H1 (cell line): ENCODE results near the gene CORO6. TPM values are rescaled to one million over a fixed set of nuclear protein-coding genes. Genes with fewer than 3 reads are reported as not detected.

Experiments used
- CTCF ChIA-PET: fragments of 300-600 bp; sonication (Branson Sonifier 250); formaldehyde crosslinking; loops from one replicate; lab custom pipeline; 2021; ENCODE audit not compliant: partially characterized antibody; lab: Charles Lee
- POLR2A ChIA-PET: fragments of 300-600 bp; sonication (Branson Sonifier 250); formaldehyde crosslinking; loops from one replicate; lab custom pipeline; 2021; ENCODE audit warnings: inconsistent platforms; ENCODE audit not compliant: partially characterized antibody; lab: Charles Lee
- DNase-seq, 2 experiments: peaks; one replicate each; pipeline versions ENCODE4 v3.0.0 to v3.0.0-alpha.2; 2010 to 2022; ENCODE audit warnings: low spot score in 2 of 2, low read depth in 1 of 2, mixed read lengths in 1 of 2
- FAIRE-seq: peaks from 2 replicates; lab custom pipeline; 2011; peaks lifted over from hg19 to GRCh38; lab: Jason Lieb, UNC
- H2AFZ ChIP-seq: 2 replicates; pipeline ENCODE4 v1.8.1; 2012; ENCODE audit warnings: low read length, inconsistent platforms
- H2AK5ac ChIP-seq: 2 replicates; pipeline ENCODE4 v1.6.1; 2013; ENCODE audit warnings: low read depth, low read length
- H2BK120ac ChIP-seq: replicated peaks from 2 replicates; pipeline ENCODE3; 2013; ENCODE audit warnings: low read depth, low read length, inconsistent platforms
- H2BK12ac ChIP-seq: 2 replicates; pipeline ENCODE4 v1.6.1; 2013; ENCODE audit warnings: low read depth, low read length
- H2BK15ac ChIP-seq: 2 replicates; pipeline ENCODE4 v1.6.1; 2013; ENCODE audit warnings: low read length
- H2BK20ac ChIP-seq: 2 replicates; pipeline ENCODE4 v1.6.1; 2013; ENCODE audit warnings: low read length
- H2BK5ac ChIP-seq: 2 replicates; pipeline ENCODE4 v1.6.1; 2013; ENCODE audit warnings: low read depth, low read length
- H3K14ac ChIP-seq: 2 replicates; pipeline ENCODE4 v1.6.1; 2013; ENCODE audit warnings: inconsistent platforms; ENCODE audit not compliant: insufficient read length
- H3K18ac ChIP-seq: 2 replicates; pipeline ENCODE4 v1.6.1; 2013; ENCODE audit warnings: low read length; ENCODE audit errors: extremely low read depth
- H3K23ac ChIP-seq: 2 replicates; pipeline ENCODE4 v1.6.1; 2013; ENCODE audit warnings: inconsistent platforms; ENCODE audit not compliant: insufficient read length
- H3K23me2 ChIP-seq: 2 replicates; pipeline ENCODE4 v1.6.1; 2013; ENCODE audit warnings: low read depth, low read length
- H3K27ac ChIP-seq: 2 replicates; pipeline ENCODE4 v1.6.1; 2011; ENCODE audit warnings: low read depth, low read length, inconsistent platforms
- H3K27me3 ChIP-seq, 4 experiments: replicated peaks in 1 of 4; 1 replicate in 1 of 4; 2 replicates in 3 of 4; pipeline versions ENCODE4 v1.6.1 to v1.8.1; 2011 to 2013; ENCODE audit warnings: low read length in 3 of 4, mild to moderate bottlenecking in 3 of 4, inconsistent platforms in 2 of 4, mixed read lengths in 2 of 4, moderate library complexity in 1 of 4; ENCODE audit not compliant: control insufficient read depth in 3 of 4, insufficient read depth in 3 of 4; ENCODE audit errors: extremely low read depth in 1 of 4
- H3K36me3 ChIP-seq, 4 experiments: 2 replicates each; pipeline versions ENCODE4 v1.6.1 to v1.8.1; 2011 to 2013; ENCODE audit warnings: mild to moderate bottlenecking in 4 of 4, low read length in 3 of 4, moderate library complexity in 2 of 4, control low read depth in 1 of 4, inconsistent platforms in 1 of 4; ENCODE audit not compliant: insufficient read depth in 4 of 4, control insufficient read depth in 2 of 4
- H3K4ac ChIP-seq: replicated peaks from 2 replicates; pipeline ENCODE3; 2013; ENCODE audit warnings: low read length, low read depth, mixed read lengths, inconsistent platforms; ENCODE audit not compliant: insufficient read length
- H3K4me1 ChIP-seq, 4 experiments: replicated peaks in 1 of 4; 1 replicate in 1 of 4; 2 replicates in 3 of 4; pipeline versions ENCODE4 v1.6.1 to v1.8.1; 2011 to 2013; ENCODE audit warnings: low read length in 3 of 4, inconsistent platforms in 2 of 4, mixed read lengths in 1 of 4; ENCODE audit not compliant: insufficient read depth in 4 of 4, control insufficient read depth in 3 of 4
- H3K4me2 ChIP-seq, 2 experiments: 2 replicates each; pipeline versions ENCODE4 v1.6.1 to v1.8.1; 2011 to 2013; ENCODE audit warnings: low read depth in 2 of 2, low read length in 2 of 2, control low read depth in 1 of 2, inconsistent platforms in 1 of 2, mild to moderate bottlenecking in 1 of 2; ENCODE audit not compliant: insufficient read depth in 1 of 2
- H3K4me3 ChIP-seq, 4 experiments: fragments of 200-600, 300-600 bp in 1 of 4; sonication (generic), shearing (Covaris generic), sonication (Bioruptor Twin) in 1 of 4; 2 replicates each; pipeline versions ENCODE4 v1.5.1 to v1.8.1; 2011 to 2016; ENCODE audit warnings: low read length in 4 of 4, low read depth in 3 of 4, control low read depth in 2 of 4, inconsistent platforms in 2 of 4, mild to moderate bottlenecking in 2 of 4, mixed read lengths in 1 of 4, moderate library complexity in 1 of 4; ENCODE audit not compliant: insufficient read depth in 2 of 4; ENCODE audit errors: extremely low read depth in 1 of 4
- H3K56ac ChIP-seq: replicated peaks from 2 replicates; pipeline ENCODE3; 2013; ENCODE audit warnings: low read depth, mild to moderate bottlenecking, mixed read lengths, low read length, inconsistent platforms; ENCODE audit not compliant: insufficient read length
- H3K79me1 ChIP-seq: 2 replicates; pipeline ENCODE4 v1.6.1; 2013; ENCODE audit warnings: low read depth, low read length, control low read depth
- H3K79me2 ChIP-seq, 2 experiments: 2 replicates each; pipeline versions ENCODE4 v1.6.1 to v1.8.1; 2012 to 2013; ENCODE audit warnings: low read length in 2 of 2, mild to moderate bottlenecking in 2 of 2, inconsistent platforms in 1 of 2; ENCODE audit not compliant: insufficient read depth in 2 of 2, control insufficient read depth in 1 of 2
- H3K9ac ChIP-seq, 4 experiments: replicated peaks in 1 of 4; 1 replicate in 1 of 4; 2 replicates in 3 of 4; pipeline versions ENCODE4 v1.6.1 to v1.8.1; 2011 to 2013; ENCODE audit warnings: low read depth in 3 of 4, low read length in 3 of 4, control low read depth in 2 of 4, mild to moderate bottlenecking in 2 of 4, moderate library complexity in 2 of 4, inconsistent platforms in 1 of 4; ENCODE audit errors: extremely low read depth in 1 of 4
- H3K9me3 ChIP-seq, 2 experiments: 2 replicates each; pipeline versions ENCODE4 v1.6.1 to v1.8.1; 2012 to 2013; ENCODE audit warnings: mild to moderate bottlenecking in 2 of 2, moderate library complexity in 2 of 2, control low read depth in 1 of 2, inconsistent platforms in 1 of 2, low read depth in 1 of 2, low read length in 1 of 2, mixed read lengths in 1 of 2; ENCODE audit not compliant: insufficient read depth in 2 of 2
- H4K20me1 ChIP-seq, 2 experiments: replicated peaks in 1 of 2; 2 replicates each; pipeline versions ENCODE3 to v1.8.1; 2011 to 2013; ENCODE audit warnings: inconsistent platforms in 2 of 2, low read length in 2 of 2, mild to moderate bottlenecking in 1 of 2; ENCODE audit not compliant: insufficient read depth in 2 of 2, control insufficient read depth in 1 of 2
- H4K5ac ChIP-seq: 2 replicates; pipeline ENCODE4 v1.6.1; 2013; ENCODE audit warnings: low read length, low read depth, mixed read lengths, inconsistent platforms; ENCODE audit not compliant: insufficient read length
- H4K8ac ChIP-seq: 2 replicates; pipeline ENCODE4 v1.8.0; 2013; ENCODE audit warnings: mild to moderate bottlenecking, moderate library complexity, low read length, inconsistent platforms; ENCODE audit not compliant: insufficient read depth; ENCODE audit errors: extremely low read depth
- H4K91ac ChIP-seq: replicated peaks from 2 replicates; pipeline ENCODE3; 2013; ENCODE audit warnings: low read length, mixed read lengths, inconsistent platforms; ENCODE audit not compliant: insufficient read length
- CEBPB ChIP-seq: IDR thresholded peaks from 2 replicates; pipeline ENCODE4 v1.6.1; 2012; ENCODE audit warnings: low read depth, low read length
- KDM4A ChIP-seq: IDR thresholded peaks from one replicate; pipeline ENCODE4 v1.7.1; 2012; ENCODE audit warnings: low read depth, mild to moderate bottlenecking, moderate library complexity, low read length, inconsistent platforms; ENCODE audit not compliant: severe bottlenecking
- WGBS, 2 experiments: shearing (Covaris generic) in 1 of 2; methylation state at CpG; one replicate each; pipeline versions ENCODE4 v1.1.6 to v1.1.7; 2013 to 2015; ENCODE audit warnings: low lambda C conversion rate in 2 of 2, mixed read lengths in 2 of 2, inconsistent platforms in 1 of 2, low coverage in 1 of 2, missing lambda C conversion rate in 1 of 2; ENCODE audit not compliant: insufficient replicate concordance in 2 of 2, insufficient coverage in 1 of 2, insufficient read length in 1 of 2; ENCODE audit errors: extremely low coverage in 1 of 2, missing lambda C conversion rate in 1 of 2; 5-methylcytosine and 5-hydroxymethylcytosine counted together
- polyA plus RNA-seq, 7 experiments: library from polyadenylated mRNA; depleted of rRNA in 3 of 7; stranded (reverse) in 5 of 7; unstranded in 2 of 7; fragments of >200 nt in 5 of 7; fragments of 200-250 nt in 2 of 7; gene quantifications; 1 replicate in 5 of 7; 2 replicates in 1 of 7; 4 replicates in 1 of 7; pipeline versions ENCODE4 v1.2.1 to v1.2.3, GENCODE V29; 2011 to 2013; ENCODE audit warnings: missing spikeins in 2 of 7, mixed read lengths in 2 of 7
- total RNA-seq: library from RNA; stranded (reverse); fragmentation: NEBNext Ultra II Directional; extraction: Animal tissue kit (Norgen Biotek cat#: 25700); gene quantifications from 2 replicates; pipeline ENCODE4 v1.2.1, GENCODE V29; 2021

CORO6 gene
- total and polyA plus RNA-seq, 2 of the 8 experiments (the other 6 are each of a cell fraction or from before 2014, with no cell fraction given), result 2.5 to 8.6 TPM

DNA sequence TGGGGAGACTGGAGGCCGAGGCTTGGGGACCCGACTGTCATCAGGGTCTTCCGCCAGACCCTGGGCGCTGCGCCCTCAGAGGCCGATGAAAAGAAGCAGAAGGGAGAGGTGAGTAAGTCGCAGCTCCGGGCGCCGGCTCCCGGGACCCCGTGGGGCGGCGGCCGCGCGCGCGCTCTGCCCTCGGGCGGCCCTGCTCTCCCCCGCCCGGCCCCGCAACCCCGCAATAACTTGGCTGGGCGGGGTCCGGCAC, 55.5 kb downstream of the CORO6 start:
- peaks cover 27% of the 10 kb centered on the region for H3K23me2 ChIP-seq
- H2BK12ac ChIP-seq, result no peak overlapping the region
- no peak overlapping the region for H3K18ac ChIP-seq
- no peaks in the 10 kb centered on the region for H3K79me2 ChIP-seq
- H2BK20ac ChIP-seq, result no peak overlapping the region
- H3K14ac ChIP-seq, result no peak overlapping the region
- FAIRE-seq, result no peak
- no peak overlapping the region for H3K9ac ChIP-seq
- H3K56ac ChIP-seq, result no peak overlapping the region
- no peaks in the 10 kb centered on the region for H3K36me3 ChIP-seq
- peak overlapping the region; percentile 52; the same call in 1 of the 2 replicates for H4K8ac ChIP-seq
- no peak overlapping the region for H4K5ac ChIP-seq
- no peak overlapping the region for H3K27ac ChIP-seq
- no peak overlapping the region for H4K91ac ChIP-seq
- no peak overlapping the region for H3K23ac ChIP-seq
- no peak overlapping the region for H2BK15ac ChIP-seq
- H3K27me3 ChIP-seq, result peaks cover 11 to 45% (median 33%) of the 10 kb centered on the region in 4 experiments
- no peak overlapping the region for H2BK120ac ChIP-seq
- peaks cover 6 to 15% (median 11%) of the 10 kb centered on the region in 4 experiments; a peak in 6 of 7 replicates for H3K4me1 ChIP-seq
- H3K4ac ChIP-seq, result no peak overlapping the region
- H2AFZ ChIP-seq, result no peak overlapping the region
- TF ChIP-seq KDM4A (peak; percentile 47), CEBPB (no peak)
- H3K79me1 ChIP-seq, result no peaks in the 10 kb centered on the region
- ChIA-PET POLR2A (interaction anchor here (1.0 to 2.0 kb wide), 4 partner anchors 8 to 46 kb away, joined by 3 to 7 read pairs (median 4); no protein-coding TSS in a partner anchor), CTCF (interaction anchor here (0.9 to 10.3 kb wide), 3 partner anchors 16 to 145 kb away, joined by 3 to 99 read pairs (median 85); partner anchors contain the start of gene CORO6)
- WGBS, 2 experiments, result 3% methylated on average over 10 of the region's 27 CpGs; no CpG with 5 or more reads in 1 of the 2 experiments
- no peak overlapping the region for H2BK5ac ChIP-seq
- H3K4me2 ChIP-seq, result peak overlapping the region; percentile 84 to 93
- DNase-seq, result no peak
- H3K9me3 ChIP-seq, result no peaks in the 10 kb centered on the region
- peaks cover 1 to 2% of the 10 kb centered on the region in 2 experiments for H4K20me1 ChIP-seq
- H2AK5ac ChIP-seq, result no peak overlapping the region
- H3K4me3 ChIP-seq, result peak overlapping the region; percentile 55 to 76 (median 71)
